K562 (cell line): ENCODE data around the gene PLCB1. TPM values are rescaled to one million over a fixed set of nuclear protein-coding genes. Genes with fewer than 3 reads are reported as not detected.

Experiments
- ATAC-seq: fragments of 200-7000 bp; cut with Tn5 transposase; 3 replicates; pipeline ENCODE4 v1.9.1; 2020; ENCODE audit warnings: moderate library complexity
- BruUV-seq: library from RNA; stranded (reverse); fragments of 400-500 nt; replicated peaks from 2 replicates; lab custom pipeline; 2021; lab: Mats Ljungman, UMichigan
- CTCF ChIA-PET: fragments of 300-600 bp; formaldehyde crosslinking; extraction: SDS; loops from one replicate; lab custom pipeline; 2021; ENCODE audit warnings: low intra/inter-chr PET ratio; lab: Yijun Ruan, JAX
- POLR2A ChIA-PET: fragments of 300-600, 350-650 bp; sonication (Branson Sonifier 250); formaldehyde crosslinking; extraction: SDS; loops from one replicate; lab custom pipeline; 2021; ENCODE audit warnings: antibody characterized with exemption, inconsistent platforms; lab: Yijun Ruan, JAX
- DNase-seq, 4 experiments: peaks; one replicate each; pipeline versions ENCODE4 v3.0.0 to v3.0.0-alpha.2; 2011 to 2018; ENCODE audit warnings: low spot score in 3 of 4, mixed read lengths in 3 of 4; ENCODE audit errors: extremely low read depth in 1 of 4
- FAIRE-seq: peaks from 2 replicates; lab custom pipeline; 2011; peaks lifted over from hg19 to GRCh38; lab: Jason Lieb, UNC
- H2AFZ ChIP-seq: 2 replicates; pipeline ENCODE4 v1.6.0; 2011; ENCODE audit warnings: low read depth, low read length, control low read depth, inconsistent platforms
- H3K27ac ChIP-seq: fragments of 200-600 bp; 3 replicates; pipeline ENCODE4 v1.8.0; 2011; ENCODE audit warnings: low read depth, mild to moderate bottlenecking, control low read depth, inconsistent platforms, low read length, moderate library complexity, mixed read lengths; ENCODE audit errors: extremely low read depth
- H3K27me3 ChIP-seq, 2 experiments: fragments of 300-600 bp in 1 of 2; 2 replicates in 1 of 2; 3 replicates in 1 of 2; pipeline versions ENCODE4 v1.6.0 to v1.8.0; 2011; ENCODE audit warnings: inconsistent platforms in 2 of 2, low read length in 2 of 2, mild to moderate bottlenecking in 1 of 2, mixed read lengths in 1 of 2, moderate library complexity in 1 of 2; ENCODE audit not compliant: control insufficient read depth in 2 of 2, insufficient read depth in 2 of 2
- H3K36me3 ChIP-seq: fragments of 300-600 bp; 3 replicates; pipeline ENCODE4 v1.8.0; 2011; ENCODE audit warnings: mild to moderate bottlenecking, low read length, inconsistent platforms; ENCODE audit not compliant: control insufficient read depth, insufficient read depth
- H3K4me1 ChIP-seq, 2 experiments: fragments of 200-600 bp in 1 of 2; replicated peaks in 1 of 2; 2 replicates in 1 of 2; 3 replicates in 1 of 2; pipeline versions ENCODE4 v1.5.1 to v1.8.0; 2011; ENCODE audit warnings: inconsistent platforms in 2 of 2, low read length in 2 of 2, mild to moderate bottlenecking in 1 of 2, mixed read lengths in 1 of 2, moderate library complexity in 1 of 2; ENCODE audit not compliant: control insufficient read depth in 2 of 2, insufficient read depth in 2 of 2
- H3K4me2 ChIP-seq: 2 replicates; pipeline ENCODE4 v1.6.1; 2011; ENCODE audit warnings: low read length, control low read depth, inconsistent platforms, mixed read lengths; ENCODE audit not compliant: insufficient read depth
- H3K4me3 ChIP-seq: fragments of 200-600 bp; sonication (generic), shearing (Covaris generic); 2 replicates; pipeline ENCODE4 v1.5.1; 2016; ENCODE audit warnings: control low read depth, inconsistent platforms
- H3K79me2 ChIP-seq: fragments of 200-600 bp; 3 replicates; pipeline ENCODE4 v1.8.0; 2011; ENCODE audit warnings: low read length, inconsistent platforms; ENCODE audit not compliant: control insufficient read depth, insufficient read depth
- H3K9ac ChIP-seq, 2 experiments: 2 replicates each; pipeline versions ENCODE4 v1.6.0 to v1.6.1; 2011; ENCODE audit warnings: low read depth in 2 of 2, low read length in 2 of 2, control low read depth in 1 of 2, inconsistent platforms in 1 of 2, mild to moderate bottlenecking in 1 of 2, mixed read lengths in 1 of 2; ENCODE audit not compliant: insufficient read depth in 1 of 2
- H3K9me1 ChIP-seq: one replicate; pipeline ENCODE4 v1.6.0; 2011; ENCODE audit warnings: inconsistent platforms, mild to moderate bottlenecking, low read length, moderate library complexity; ENCODE audit not compliant: control insufficient read depth, insufficient read depth
- H3K9me3 ChIP-seq: replicated peaks from 2 replicates; pipeline ENCODE4 v1.5.1; 2011; ENCODE audit warnings: low read depth, low read length, inconsistent platforms; ENCODE audit not compliant: control insufficient read depth, insufficient read depth
- H4K20me1 ChIP-seq: replicated peaks from 2 replicates; pipeline ENCODE4 v1.6.1; 2011; ENCODE audit warnings: low read length, inconsistent platforms, mixed read lengths; ENCODE audit not compliant: control insufficient read depth, insufficient read depth
- ADNP ChIP-seq: fragments of 200-800 bp; sonication (Bioruptor generic); IDR thresholded peaks from 2 replicates; pipeline ENCODE4 v1.6.1; 2016; ENCODE audit warnings: missing genetic modification characterization, missing compliant biosample characterization
- ARID4B ChIP-seq: sonication (generic); formaldehyde crosslinking; IDR thresholded peaks from 2 replicates; pipeline ENCODE4 v1.8.0; 2022; ENCODE audit warnings: mild to moderate bottlenecking, missing genetic modification reagents
- DDX20 ChIP-seq: fragments of 450-650 bp; IDR thresholded peaks from 2 replicates; pipeline ENCODE4 v1.6.1; 2016; ENCODE audit warnings: missing genetic modification characterization, low read depth, mild to moderate bottlenecking, missing compliant biosample characterization, moderate library complexity
- FOXP4 ChIP-seq: sonication (generic); formaldehyde crosslinking; IDR thresholded peaks from 2 replicates; pipeline ENCODE4 v1.8.0; 2022; ENCODE audit warnings: mild to moderate bottlenecking, missing genetic modification reagents, borderline replicate concordance
- HBP1 ChIP-seq: fragments of 450-650 bp; formaldehyde crosslinking; IDR thresholded peaks from 2 replicates; pipeline ENCODE4 v1.4.0; 2022; ENCODE audit warnings: missing genetic modification characterization
- HMBOX1 ChIP-seq: sonication (generic); IDR thresholded peaks from 2 replicates; pipeline ENCODE4 v1.6.1; 2016
- NFIX ChIP-seq: fragments of 250-450 bp; sonication (Bioruptor Pico); IDR thresholded peaks from 2 replicates; pipeline ENCODE4 v1.4.0; 2020; ENCODE audit warnings: low read depth, mild to moderate bottlenecking, moderate library complexity
- RFX1 ChIP-seq: fragments of 450-650 bp; IDR thresholded peaks from 2 replicates; pipeline ENCODE4 v1.6.1; 2016; ENCODE audit warnings: mild to moderate bottlenecking, moderate library complexity
- RFX5 ChIP-seq: IDR thresholded peaks from 2 replicates; pipeline ENCODE4 v1.6.1; 2011; ENCODE audit warnings: low read depth, mild to moderate bottlenecking, improper control_type of control experiment, low read length
- TAF15 ChIP-seq: fragments of 200-400 bp; formaldehyde crosslinking; IDR thresholded peaks from 2 replicates; pipeline ENCODE4 v1.6.1; 2017; ENCODE audit warnings: mild to moderate bottlenecking, low read depth, low read length, moderate library complexity
- TGIF2 ChIP-seq: sonication (generic); formaldehyde crosslinking; IDR thresholded peaks from 2 replicates; pipeline ENCODE4 v1.8.1; 2022; ENCODE audit warnings: mild to moderate bottlenecking, missing genetic modification reagents, moderate library complexity
- ZNF668 ChIP-seq: fragments of 250-450 bp; sonication (Bioruptor Pico); IDR thresholded peaks from 2 replicates; pipeline ENCODE4 v1.8.0; 2022; ENCODE audit warnings: mild to moderate bottlenecking, inconsistent platforms
- ZNF695 ChIP-seq: fragments of 450-650 bp; formaldehyde crosslinking; IDR thresholded peaks from 2 replicates; pipeline ENCODE4 v1.4.0; 2020; ENCODE audit warnings: mild to moderate bottlenecking, moderate library complexity
- ZNF79 ChIP-seq: fragments of 250-450 bp; sonication (Bioruptor Pico); IDR thresholded peaks from 2 replicates; pipeline ENCODE4 v1.4.0; 2020; ENCODE audit warnings: low read depth, mild to moderate bottlenecking, moderate library complexity
- WGBS: fragments of 100-300 bp; shearing (Covaris generic); methylation state at CpG from one replicate; pipeline ENCODE4 v1.1.6; 2016; ENCODE audit warnings: low coverage, mixed read lengths; ENCODE audit not compliant: insufficient coverage; ENCODE audit errors: missing lambda C conversion rate; 5-methylcytosine and 5-hydroxymethylcytosine counted together
- in situ Hi-C: fragments of 300-500 bp; cut with MboI; formaldehyde crosslinking; loops from 4 replicates; pipeline ENCODE4 v1.15.0; 2018; ENCODE audit warnings: inconsistent platforms, mixed read lengths
- intact Hi-C: fragments of 100-400 bp; cut with micrococcal nuclease; formaldehyde crosslinking; loops from 2 replicates; pipeline ENCODE4 v1.14.2; 2022
- polyA plus RNA-seq, 8 experiments: library from polyadenylated mRNA; depleted of rRNA in 4 of 8; stranded (reverse) in 5 of 8; unstranded in 3 of 8; fragments of >200 nt; fragmentation: Nextera tagmentation in 2 of 8; fragmentation: Illumina TruSeq in 1 of 8; extraction: Ambion mirVana in 2 of 8; extraction: Trizol in 1 of 8; gene quantifications; 2 replicates each; pipeline versions ENCODE4 v1.2.1 to v1.2.3, GENCODE V29; 2011 to 2014; ENCODE audit warnings: inconsistent platforms in 1 of 8, missing spikeins in 1 of 8
- total RNA-seq, 7 experiments: library from RNA; depleted of rRNA in 6 of 7; stranded (reverse); fragments of >200 nt in 6 of 7; fragmentation: Illumina TruSeq in 2 of 7; extraction: Trizol in 2 of 7; gene quantifications; 2 replicates each; pipeline versions ENCODE4 v1.2.1 to v1.2.3, GENCODE V29; 2011 to 2021; ENCODE audit warnings: low replicate concordance in 1 of 7

Gene PLCB1
- total and polyA plus RNA-seq, 9 of the 15 experiments (the other 6 are each of a cell fraction or from before 2014, with no cell fraction given) = 0.34 to 3.1 (median 1.3) TPM

- no peak for DNase-seq
- intact Hi-C loops = no loop called here
- CTCF ChIA-PET = no interaction called here
- TF ChIP-seq FOXP4 (CRISPR knock-in tag) (no peak), RFX5 (no peak), ADNP (tag) (no peak), TAF15 (no peak), HBP1 (CRISPR knock-in tag) (no peak), ZNF79 (CRISPR knock-in tag) (no peak), ZNF668 (CRISPR knock-in tag) (no peak), DDX20 (tag) (no peak), ZNF695 (no peak), RFX1 (no peak), NFIX (no peak), TGIF2 (CRISPR knock-in tag) (no peak), ARID4B (no peak), HMBOX1 (no peak)
Observed at GRCh38 chr20:8234580-8234979, 102.5 kb downstream of the PLCB1 start.

More at GRCh38 chr20:8234580-8234979, 102.5 kb downstream of the PLCB1 start:
- Histone ChIP-seq H4K20me1 (no peaks in the 10 kb centered on the region), H3K36me3 (no peaks in the 10 kb centered on the region), H3K4me1 (no peaks in the 10 kb centered on the region), H2AFZ (no peak overlapping the region), H3K79me2 (no peaks in the 10 kb centered on the region), H3K9ac (no peak overlapping the region), H3K27me3 (no peaks in the 10 kb centered on the region), H3K4me2 (no peak overlapping the region), H3K9me1 (no peaks in the 10 kb centered on the region), H3K27ac (no peak overlapping the region), H3K9me3 (no peaks in the 10 kb centered on the region), H3K4me3 (no peak overlapping the region)
- no peak for ATAC-seq
- no peak for FAIRE-seq
- in situ Hi-C loops = no loop called here
- POLR2A ChIA-PET = no interaction called here
- BruUV-seq = no TSS peak
- 34% methylated on average over 2 of the region's 2 CpGs for WGBS
